HL-60/S4 treated with retinoic acid at 250 ng/mL for 4 days and 3 days (cell line): ENCODE results near the gene COMMD7.

Experiments
- in situ Hi-C: fragments of 300-500 bp; cut with MboI; formaldehyde crosslinking; loops from 2 replicates; pipeline ENCODE4 v1.7.0; 2022; ENCODE audit warnings: low sequenced_read_pairs

Gene COMMD7

DNA sequence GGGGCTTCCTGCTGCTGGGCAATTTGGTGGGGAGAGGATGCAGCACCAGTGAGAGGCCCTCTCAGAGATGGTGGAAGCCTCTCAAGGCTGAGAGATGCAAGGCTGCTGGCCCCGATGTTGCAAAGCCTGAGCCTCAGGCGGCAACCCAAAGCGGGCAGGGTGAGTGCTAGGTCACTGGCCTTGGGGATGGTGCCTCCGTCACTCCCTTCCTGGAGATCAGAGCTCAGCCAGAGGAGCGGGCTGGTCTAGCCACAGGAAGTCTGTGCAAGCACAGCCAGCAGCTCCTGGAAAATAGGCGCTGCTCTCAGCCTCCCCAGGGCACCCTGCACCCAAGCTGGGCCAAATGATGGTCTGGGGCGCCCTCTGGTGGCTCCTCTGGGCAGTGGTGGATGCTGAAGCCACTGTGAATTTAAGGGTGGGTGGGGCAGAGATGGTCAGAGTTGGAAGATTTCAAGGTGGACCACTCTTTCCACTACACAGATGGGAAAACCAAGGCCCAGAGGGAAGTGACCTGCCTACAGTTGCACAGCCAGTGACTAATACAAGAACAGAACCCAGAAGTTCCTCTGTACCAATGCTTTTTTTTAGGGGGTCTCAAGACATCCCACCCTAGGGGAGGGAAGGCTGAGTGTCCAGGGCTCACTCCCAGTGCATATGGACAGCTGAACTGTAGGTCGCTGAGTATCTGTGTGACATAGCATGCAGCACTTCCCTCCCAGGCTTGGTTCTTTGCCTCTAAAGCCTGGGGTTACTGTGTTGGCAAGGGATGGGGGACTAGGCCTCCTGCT is 90.3 kb downstream of the COMMD7 start:
- in situ Hi-C loops = loop anchor here (5.0 kb wide), 1 partner anchor 121 kb away; no protein-coding TSS in a partner anchor
